Inferior parietal cortex (tissue), 1 donor: ENCODE results near the gene OR2D2.
A peak's percentile ranks its signal among the peaks of the same experiment; 100 is the strongest.
"Not testable (repeated sequence)": the region's sequence is repeated elsewhere in the genome, so short reads cannot be mapped to it uniquely, and the experiment has no call there.

Experiments
- DNase-seq: peaks from one replicate; pipeline ENCODE4 v3.0.0-alpha.2; 2016; ENCODE audit errors: extremely low spot score

Gene OR2D2

GRCh38 chr11:6876914-6877313 is 15.4 kb downstream of the OR2D2 start:
- DNase-seq: no peak

GRCh38 chr11:6876325-6876724 is 16.0 kb downstream of the OR2D2 start, which contains the start of gene OR10A4:
Gene OR10A4 (plus strand): TSS chr11:6876625. CDS start chr11:6876648, 23 bp downstream.
- no peak for DNase-seq

GRCh38 chr11:6875761-6876160 is 16.5 kb downstream of the OR2D2 start:
- no peak for DNase-seq

GRCh38 chr11:6871278-6871677 is 21.0 kb downstream of the OR2D2 start:
- DNase-seq: no peak

GRCh38 chr11:6864438-6864837 is 27.9 kb downstream of the OR2D2 start:
- no peak for DNase-seq

GRCh38 chr11:6862961-6863360 is 29.3 kb downstream of the OR2D2 start, which contains the start of gene OR10A2:
Gene OR10A2 (plus strand): TSS chr11:6863057. CDS start chr11:6869755, 6,698 bp downstream.
- peak; percentile 5 for DNase-seq

GRCh38 chr11:6856871-6857270 is 35.4 kb downstream of the OR2D2 start:
- DNase-seq: no peak

GRCh38 chr11:6855971-6856541 is 36.2 kb downstream of the OR2D2 start:
- DNase-seq: no peak

GRCh38 chr11:6854801-6855200 is 37.5 kb downstream of the OR2D2 start:
- DNase-seq: not testable (repeated sequence)

- no peak for DNase-seq
Observed at GRCh38 chr11:6850526-6850925, 41.8 kb downstream of the OR2D2 start.

- no peak for DNase-seq
Observed at GRCh38 chr11:6845383-6845782, 46.9 kb downstream of the OR2D2 start, which contains the start of gene OR10A5. Gene OR10A5 (plus strand): TSS chr11:6845683. CDS start chr11:6845683, 0 bp downstream.

- DNase-seq: no peak
Observed at GRCh38 chr11:6844356-6844755, 47.9 kb downstream of the OR2D2 start.

- DNase-seq: no peak
Observed at GRCh38 chr11:6843670-6844069, 48.6 kb downstream of the OR2D2 start.

GRCh38 chr11:6841694-6842093 is 50.6 kb downstream of the OR2D2 start:
- DNase-seq: no peak
